ENCODE results near the gene FILIP1L.
A peak's percentile ranks its signal among the peaks of the same experiment; 100 is the strongest.

The FILIP1L gene

DNA sequence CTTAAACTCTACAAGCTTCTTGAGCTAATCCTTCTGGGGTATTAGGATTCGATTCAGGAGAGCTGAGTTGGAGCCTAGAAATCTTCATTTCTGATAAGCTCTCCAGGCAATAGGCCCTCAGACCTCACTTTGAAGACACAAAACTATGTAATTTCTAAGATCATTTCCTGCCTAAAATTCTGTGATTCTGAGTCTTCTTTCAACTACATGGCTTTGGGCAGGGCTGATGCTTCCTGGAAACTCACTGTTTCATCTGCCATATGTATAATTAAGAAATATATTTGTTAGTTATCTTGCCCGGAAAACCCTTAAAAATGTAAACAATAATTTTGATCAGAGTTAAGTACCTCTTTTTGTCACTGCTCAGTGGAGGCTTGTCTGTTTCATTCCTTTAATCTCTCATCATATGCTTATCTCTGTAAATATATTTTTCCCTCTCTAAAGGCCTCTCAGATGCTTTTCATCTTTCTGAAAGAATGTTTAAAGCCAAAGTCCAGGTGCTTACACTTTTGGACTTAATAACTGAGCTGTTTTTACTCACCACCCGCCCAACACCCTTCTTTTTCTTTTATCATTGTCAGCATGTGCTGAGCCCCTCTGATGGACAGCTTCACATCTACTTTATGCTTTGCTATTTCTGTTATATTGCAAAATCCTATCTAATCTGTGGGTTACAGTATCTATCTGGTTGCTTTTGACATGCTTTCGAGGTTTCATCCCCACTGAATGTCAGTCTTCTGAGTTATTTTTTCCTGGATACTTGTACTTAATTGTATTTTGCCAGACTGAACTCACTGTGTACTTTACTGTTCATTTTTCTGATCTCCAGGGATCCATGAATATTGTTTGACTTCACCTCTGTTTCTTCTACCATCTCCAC, 38.2 kb downstream of the FILIP1L start:
- H3K4me3 Mint-ChIP-seq: no peak overlapping the region
- H3K4me1 Mint-ChIP-seq: peaks cover 49% of the 10 kb centered on the region
- peaks cover 2% of the 10 kb centered on the region for H3K36me3 Mint-ChIP-seq

DNA sequence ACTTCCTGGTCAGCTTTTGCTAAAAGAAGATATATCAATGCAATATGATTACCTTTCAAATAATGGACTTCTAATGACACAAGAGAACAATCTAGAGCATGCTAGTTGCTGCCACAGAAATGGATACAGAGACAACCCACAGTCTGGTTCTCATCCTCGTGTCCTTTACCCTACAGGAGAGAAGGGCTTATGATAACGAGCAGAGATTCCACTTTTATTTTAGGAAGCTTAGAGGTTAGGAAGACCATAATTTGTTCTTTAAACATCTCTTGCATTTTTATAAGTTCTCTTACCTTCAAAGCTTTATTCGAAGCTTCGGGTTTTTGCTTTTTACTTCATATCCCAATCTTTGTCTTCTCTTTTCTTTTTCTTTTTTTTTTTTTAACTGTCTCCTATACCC, 39.1 kb downstream of the FILIP1L start:
- Mint-ChIP-seq H3K4me3 (no peak overlapping the region), H3K27ac (no peak overlapping the region), H3K4me1 (peaks cover 49% of the 10 kb centered on the region)

More for the DNA sequence above, 38.2 kb downstream of the FILIP1L start:
- H3K9me3 Mint-ChIP-seq: no peaks in the 10 kb centered on the region
- no peak overlapping the region for H3K27ac Mint-ChIP-seq
- H3K27me3 Mint-ChIP-seq: no peaks in the 10 kb centered on the region

DNA sequence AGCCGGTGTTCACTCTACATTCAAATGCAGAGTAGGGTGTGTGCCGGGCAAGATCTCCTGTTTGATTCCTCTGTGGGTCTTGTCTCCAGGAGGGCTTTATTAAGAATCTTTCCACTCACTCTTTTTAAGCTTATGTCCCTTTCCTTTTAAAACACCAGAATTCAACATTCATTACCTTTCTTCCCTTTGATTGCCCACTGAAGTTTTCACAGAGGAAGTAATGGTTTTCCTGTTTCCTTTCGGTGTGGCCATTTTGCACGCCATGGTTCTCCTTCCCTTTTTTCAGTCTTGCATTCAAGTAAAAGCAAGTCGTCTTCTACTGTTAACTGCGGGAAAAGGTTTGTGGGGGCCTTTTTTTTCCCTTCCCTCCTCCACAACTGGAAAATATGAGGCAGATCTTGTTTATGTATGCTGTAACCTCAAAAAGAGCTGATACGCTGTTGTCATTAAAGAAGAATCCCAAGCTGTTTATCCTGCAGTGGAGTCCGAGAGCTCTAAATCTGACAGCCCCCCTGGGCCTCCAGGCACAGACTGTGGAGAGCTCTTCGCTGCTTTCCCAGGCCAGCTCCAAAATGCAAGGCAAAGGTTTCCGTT, 40.5 kb downstream of the FILIP1L start:
- Mint-ChIP-seq H3K36me3 (peaks cover 2% of the 10 kb centered on the region), H3K27ac (peak overlapping the region; percentile 81), H3K9me3 (no peaks in the 10 kb centered on the region), H3K27me3 (no peaks in the 10 kb centered on the region), H3K4me1 (peaks cover 56% of the 10 kb centered on the region), H3K4me3 (peak overlapping the region; percentile 49)

More for the DNA sequence above, 39.1 kb downstream of the FILIP1L start:
- H3K36me3 Mint-ChIP-seq: peaks cover 2% of the 10 kb centered on the region
- no peaks in the 10 kb centered on the region for H3K27me3 Mint-ChIP-seq
- no peaks in the 10 kb centered on the region for H3K9me3 Mint-ChIP-seq

DNA sequence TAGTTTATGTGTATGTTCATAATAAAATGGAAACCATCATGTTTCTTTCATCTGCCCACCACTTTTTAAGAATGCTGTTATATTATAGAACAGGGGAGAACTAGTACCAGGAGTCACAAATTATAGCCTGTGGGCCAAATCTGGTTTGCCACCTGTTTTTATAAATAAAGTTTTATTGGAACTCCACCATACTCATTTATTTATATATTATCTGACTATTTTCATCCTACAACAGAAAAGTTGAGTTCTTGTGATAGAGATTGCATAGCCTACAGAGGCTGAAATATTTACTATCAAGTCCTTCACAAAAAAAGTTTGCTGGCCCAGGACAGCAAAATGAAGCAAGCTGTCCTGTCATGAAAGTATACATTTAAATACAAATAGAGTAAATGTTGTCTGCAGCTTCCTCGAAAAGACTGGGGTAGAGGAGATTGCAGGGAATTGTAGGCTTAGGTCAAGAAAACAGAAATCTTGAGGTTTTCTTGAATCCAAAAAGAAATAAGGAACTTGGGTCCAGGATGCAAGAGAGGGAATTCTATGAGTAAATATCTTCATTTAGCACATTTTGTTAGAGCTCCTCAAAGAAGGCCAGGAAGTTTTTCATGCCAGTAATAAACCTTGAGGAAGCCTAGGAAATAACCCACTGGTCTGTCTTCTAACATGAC, 41.1 kb downstream of the FILIP1L start:
- peaks cover 2% of the 10 kb centered on the region for H3K36me3 Mint-ChIP-seq
- no peaks in the 10 kb centered on the region for H3K9me3 Mint-ChIP-seq
- H3K27ac Mint-ChIP-seq: no peak overlapping the region
- no peaks in the 10 kb centered on the region for H3K27me3 Mint-ChIP-seq
- H3K4me3 Mint-ChIP-seq: peak overlapping the region; percentile 49
- H3K4me1 Mint-ChIP-seq: peaks cover 58% of the 10 kb centered on the region

DNA sequence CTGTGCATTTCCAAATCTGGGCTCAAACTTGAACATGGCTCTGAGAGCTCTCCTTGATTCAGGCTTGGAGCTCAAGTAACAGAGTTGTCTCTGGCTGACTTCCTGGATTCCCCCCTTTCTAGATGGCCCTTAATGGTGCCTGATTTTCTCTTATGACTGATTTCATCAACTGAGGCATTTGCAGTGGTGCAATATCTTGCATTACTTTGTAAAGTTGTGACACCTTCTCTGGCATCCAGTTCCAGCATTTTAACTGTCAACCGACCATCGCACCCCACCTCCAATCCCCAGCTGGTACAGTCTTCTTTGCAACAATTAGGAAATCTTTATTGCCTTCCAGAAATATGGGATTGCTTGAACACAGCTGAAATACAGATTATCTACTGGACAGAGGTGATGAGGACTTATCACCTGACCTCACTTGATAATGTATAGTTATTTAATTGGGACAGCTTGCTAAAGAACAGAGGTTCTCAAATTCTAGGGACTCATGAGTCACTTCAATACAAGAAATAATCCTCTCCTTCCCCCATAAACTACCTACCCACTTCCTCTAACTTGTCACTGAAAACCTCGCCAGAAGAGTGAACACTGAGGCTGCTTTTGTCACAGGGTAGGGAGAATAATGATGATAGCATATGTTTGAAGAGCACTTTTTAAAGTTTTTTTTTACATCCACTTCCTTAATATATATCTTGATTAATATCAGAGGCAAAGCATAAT, 41.8 kb downstream of the FILIP1L start:
- peak overlapping the region; percentile 27 for H3K4me3 Mint-ChIP-seq

DNA sequence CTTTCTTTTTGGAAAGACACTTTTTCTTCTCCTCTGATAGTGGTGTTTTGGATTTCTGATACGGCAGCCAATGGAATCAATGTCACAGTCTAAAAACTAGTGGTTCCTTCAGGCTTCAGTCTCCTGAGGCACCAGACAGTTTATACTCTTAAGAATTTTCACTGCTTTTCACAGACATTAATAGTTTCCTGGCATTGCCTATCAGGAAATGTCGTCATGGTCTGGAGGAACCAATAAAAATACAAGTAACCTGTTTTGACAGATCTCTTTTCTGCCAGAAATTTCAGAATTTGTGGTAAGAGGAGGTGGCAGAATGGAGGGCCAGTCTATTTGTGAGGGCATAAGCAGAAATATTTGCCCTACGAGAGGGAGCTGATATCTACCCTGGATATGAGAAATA, 44.8 kb downstream of the FILIP1L start:
- H3K4me1 Mint-ChIP-seq: peaks cover 39% of the 10 kb centered on the region

More for the DNA sequence above, 41.8 kb downstream of the FILIP1L start:
- Mint-ChIP-seq H3K4me1 (peaks cover 58% of the 10 kb centered on the region), H3K27ac (peak overlapping the region; percentile 6), H3K9me3 (no peaks in the 10 kb centered on the region), H3K36me3 (peaks cover 2% of the 10 kb centered on the region), H3K27me3 (no peaks in the 10 kb centered on the region)

DNA sequence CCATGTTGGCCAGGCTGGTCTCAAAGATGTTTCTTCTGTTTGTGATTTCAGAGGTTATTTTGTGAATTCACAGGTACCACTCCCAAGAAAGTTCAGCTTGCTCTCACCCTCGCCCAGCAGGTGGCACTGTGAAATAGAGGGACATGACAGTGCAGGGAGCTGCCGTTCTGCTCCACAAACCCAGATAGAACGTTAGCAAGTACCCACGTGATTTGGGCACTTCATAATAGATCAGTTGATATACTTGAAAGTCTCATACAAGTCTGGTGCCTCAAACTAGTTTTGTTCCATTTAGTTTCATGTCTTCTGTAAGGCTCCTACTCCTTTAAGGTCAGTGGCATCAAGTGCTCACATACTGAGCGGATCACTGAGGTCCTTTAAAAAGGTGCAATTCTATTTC, 45.5 kb downstream of the FILIP1L start:
- Mint-ChIP-seq H3K9me3 (no peaks in the 10 kb centered on the region), H3K4me1 (peaks cover 33% of the 10 kb centered on the region), H3K4me3 (no peak overlapping the region), H3K27ac (no peak overlapping the region), H3K27me3 (no peaks in the 10 kb centered on the region), H3K36me3 (no peaks in the 10 kb centered on the region)

More for the DNA sequence above, 44.8 kb downstream of the FILIP1L start:
- no peaks in the 10 kb centered on the region for H3K27me3 Mint-ChIP-seq
- H3K4me3 Mint-ChIP-seq: no peak overlapping the region
- no peaks in the 10 kb centered on the region for H3K9me3 Mint-ChIP-seq
- no peaks in the 10 kb centered on the region for H3K36me3 Mint-ChIP-seq
- no peak overlapping the region for H3K27ac Mint-ChIP-seq

DNA sequence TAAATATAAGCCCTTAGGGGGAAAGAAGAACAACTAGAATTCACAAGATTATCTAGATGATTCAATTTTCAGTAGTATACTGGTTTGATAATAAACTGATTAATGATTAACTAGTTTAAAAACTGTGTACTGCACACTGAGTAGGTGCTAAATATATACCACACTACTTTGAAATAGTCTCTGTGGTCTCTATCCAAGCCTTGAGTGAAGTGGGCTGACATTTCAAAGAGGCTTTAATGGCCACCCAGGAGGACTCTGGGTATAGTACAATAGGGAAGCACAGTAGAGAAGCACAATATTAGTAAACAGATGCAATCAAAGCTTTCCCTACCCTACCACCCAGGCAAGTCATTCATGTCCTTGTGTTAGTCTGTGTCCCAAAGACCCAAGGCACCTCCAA, 46.7 kb downstream of the FILIP1L start:
- Mint-ChIP-seq H3K36me3 (no peaks in the 10 kb centered on the region), H3K9me3 (no peaks in the 10 kb centered on the region), H3K27ac (no peak overlapping the region), H3K27me3 (no peaks in the 10 kb centered on the region), H3K4me3 (no peak overlapping the region), H3K4me1 (peaks cover 20% of the 10 kb centered on the region)

DNA sequence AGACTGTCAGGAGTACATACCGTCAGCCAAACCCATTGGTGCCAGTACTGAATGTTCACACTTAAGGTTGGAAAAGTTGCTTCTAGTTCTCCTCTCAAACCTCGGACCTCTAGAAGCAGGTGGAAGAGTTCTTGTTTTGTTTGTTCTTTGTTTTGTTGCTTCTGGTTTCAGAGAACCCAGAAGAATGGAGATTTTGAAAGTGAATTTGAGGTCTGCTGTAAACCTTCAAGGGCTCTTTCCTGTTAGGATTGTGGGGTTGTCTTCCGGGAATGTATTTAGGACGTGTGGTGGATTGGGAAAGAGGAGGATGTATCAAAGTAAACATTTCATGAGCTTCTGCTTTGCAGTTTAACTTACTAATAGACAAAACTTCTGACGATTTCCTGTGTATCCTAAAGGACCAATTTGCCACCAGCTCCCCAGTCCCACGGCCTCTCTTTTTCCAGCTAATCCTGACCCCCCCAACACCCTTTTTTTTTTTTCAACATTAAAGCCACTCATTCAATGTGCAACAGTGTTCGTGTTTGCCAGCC, 50.3 kb downstream of the FILIP1L start:
- H3K4me3 Mint-ChIP-seq: no peak overlapping the region
- no peaks in the 10 kb centered on the region for H3K36me3 Mint-ChIP-seq

DNA sequence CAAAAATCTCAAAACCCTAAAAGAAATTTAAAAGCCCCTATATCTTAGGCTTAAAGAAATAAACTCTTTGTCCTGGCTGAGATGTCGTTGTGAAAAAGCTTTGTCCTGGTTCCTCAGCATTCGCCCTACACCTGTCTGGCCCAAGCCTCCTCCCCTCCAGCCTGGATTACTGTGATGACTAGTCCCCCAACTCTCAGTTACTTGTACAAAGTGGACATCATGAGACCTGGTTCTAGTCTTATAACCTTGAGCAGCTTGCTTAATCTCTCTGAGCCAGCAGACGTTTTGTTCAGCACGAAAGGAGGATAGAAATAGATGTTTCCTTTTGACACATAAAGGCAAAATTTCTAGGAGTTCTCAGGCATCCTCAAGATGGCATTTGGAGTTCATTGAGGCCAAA, 51.6 kb downstream of the FILIP1L start:
- Mint-ChIP-seq H3K4me3 (no peak overlapping the region), H3K27ac (no peak overlapping the region), H3K27me3 (no peaks in the 10 kb centered on the region), H3K4me1 (no peaks in the 10 kb centered on the region), H3K9me3 (no peaks in the 10 kb centered on the region), H3K36me3 (no peaks in the 10 kb centered on the region)

More for the DNA sequence above, 50.3 kb downstream of the FILIP1L start:
- Mint-ChIP-seq H3K27me3 (no peaks in the 10 kb centered on the region), H3K4me1 (peaks cover 4% of the 10 kb centered on the region), H3K27ac (no peak overlapping the region), H3K9me3 (no peaks in the 10 kb centered on the region)

DNA sequence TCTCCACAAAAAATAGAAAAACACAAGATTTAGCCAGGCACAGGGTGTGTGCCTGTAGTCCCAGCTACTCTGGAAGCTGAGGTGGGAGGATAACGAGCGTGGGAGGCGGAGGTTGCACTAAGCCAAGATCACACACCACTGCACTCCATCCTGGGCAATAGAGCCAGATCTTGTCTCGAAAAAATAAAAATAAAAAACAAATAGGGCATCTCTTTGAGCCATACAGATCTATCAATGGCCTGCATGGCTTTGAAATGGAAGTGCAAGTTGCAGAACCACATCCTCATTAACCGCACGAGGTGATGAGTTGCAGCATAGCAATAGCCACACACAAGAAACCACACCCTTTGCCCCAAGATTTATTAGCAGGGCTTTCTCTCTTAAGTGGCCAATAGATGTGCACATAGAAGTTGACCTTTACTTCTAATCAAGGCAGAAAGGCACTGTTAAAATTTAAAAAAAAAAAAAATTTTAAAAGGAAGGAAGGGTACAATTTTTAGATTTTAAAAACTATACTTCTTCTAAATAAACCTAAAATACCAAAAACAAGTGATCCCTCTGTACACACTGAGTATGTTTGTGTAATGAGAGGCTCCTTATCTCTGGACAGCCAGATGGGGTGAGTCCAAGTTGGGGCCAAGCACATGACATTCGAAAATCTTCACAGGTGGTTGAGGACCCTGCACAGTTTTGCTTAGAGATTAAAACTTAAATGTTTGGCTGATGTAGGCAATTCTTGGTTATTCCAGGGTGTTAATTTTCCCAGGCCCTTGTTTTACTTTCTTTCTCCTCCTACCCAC, 53.4 kb downstream of the FILIP1L start:
- Mint-ChIP-seq H3K4me3 (no peak overlapping the region), H3K9me3 (no peaks in the 10 kb centered on the region), H3K27ac (no peak overlapping the region), H3K4me1 (no peaks in the 10 kb centered on the region), H3K36me3 (no peaks in the 10 kb centered on the region), H3K27me3 (no peaks in the 10 kb centered on the region)

DNA sequence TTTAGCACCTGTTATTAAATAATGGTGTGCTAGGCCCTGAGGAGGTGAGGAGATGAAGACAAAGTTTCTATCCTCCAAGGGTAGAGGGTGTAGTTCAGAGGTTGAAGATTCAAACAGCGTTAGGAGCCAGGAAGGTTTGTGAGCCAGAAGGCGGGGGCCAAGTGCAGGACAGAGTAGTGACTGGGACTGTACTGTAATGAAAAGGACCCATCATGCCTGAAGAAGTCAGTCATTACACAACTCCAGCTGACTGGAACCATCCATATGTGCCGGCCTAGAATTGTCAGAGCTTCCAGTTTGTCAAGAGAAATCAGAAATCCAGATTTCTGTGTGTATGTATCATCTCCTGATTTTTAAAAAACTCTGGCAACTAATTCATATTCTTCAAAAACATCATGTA, 54.8 kb downstream of the FILIP1L start:
- no peak overlapping the region for H3K4me3 Mint-ChIP-seq
- H3K27me3 Mint-ChIP-seq: no peaks in the 10 kb centered on the region
- no peak overlapping the region for H3K27ac Mint-ChIP-seq
- H3K36me3 Mint-ChIP-seq: peaks cover 3% of the 10 kb centered on the region
- no peaks in the 10 kb centered on the region for H3K4me1 Mint-ChIP-seq
- no peaks in the 10 kb centered on the region for H3K9me3 Mint-ChIP-seq

DNA sequence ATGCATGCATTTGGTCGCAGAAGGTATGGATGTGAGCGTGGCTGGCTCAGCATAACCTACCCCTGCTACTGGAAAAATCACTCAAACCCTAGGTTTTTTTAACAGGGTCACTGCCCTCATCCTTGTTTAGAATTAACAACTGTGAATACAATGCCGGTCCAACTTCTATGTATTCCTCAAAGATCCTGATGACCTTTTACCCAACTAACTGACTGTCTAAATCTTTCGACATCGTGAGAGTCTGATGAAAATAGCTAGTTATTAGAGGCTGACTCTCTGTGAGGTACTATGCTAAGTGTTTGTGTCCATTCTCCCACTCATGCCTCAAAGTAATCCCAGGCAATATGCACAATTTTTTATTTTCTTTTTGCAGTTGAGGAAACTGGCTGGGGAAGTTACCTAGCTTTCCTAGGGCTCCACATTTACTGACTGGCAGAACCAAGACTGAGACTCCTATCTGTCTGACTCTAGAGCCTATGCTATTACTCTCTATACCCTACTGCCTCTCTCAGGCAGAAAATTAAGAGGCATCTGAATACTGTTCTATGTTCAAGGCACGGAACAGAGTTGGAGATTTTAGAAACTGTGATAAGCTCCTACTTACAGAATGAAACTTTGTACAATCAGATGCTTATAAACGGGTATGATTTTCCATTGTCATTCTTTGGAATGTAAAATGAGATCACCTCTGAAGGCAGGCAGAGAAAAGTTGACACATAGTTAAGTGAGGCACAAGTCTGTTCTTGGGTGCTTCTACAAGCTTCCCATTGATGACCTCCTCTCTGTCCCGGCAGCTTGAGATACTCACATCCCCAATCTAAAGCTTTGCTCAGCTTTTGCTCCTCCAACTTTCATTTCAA, 56.4 kb downstream of the FILIP1L start:
- no peak overlapping the region for H3K27ac Mint-ChIP-seq
- no peaks in the 10 kb centered on the region for H3K27me3 Mint-ChIP-seq
- H3K36me3 Mint-ChIP-seq: peaks cover 3% of the 10 kb centered on the region
- H3K4me3 Mint-ChIP-seq: no peak overlapping the region
- no peaks in the 10 kb centered on the region for H3K4me1 Mint-ChIP-seq
- H3K9me3 Mint-ChIP-seq: no peaks in the 10 kb centered on the region
